Measurements from ENCODE around the gene TIGD3. TPM values are rescaled to one million over a fixed set of nuclear protein-coding genes. Genes with fewer than 3 reads are reported as not detected.

Gene TIGD3
- total RNA-seq, 2 donors from 2014 or later: 0.99 to 1.0 TPM

DNA sequence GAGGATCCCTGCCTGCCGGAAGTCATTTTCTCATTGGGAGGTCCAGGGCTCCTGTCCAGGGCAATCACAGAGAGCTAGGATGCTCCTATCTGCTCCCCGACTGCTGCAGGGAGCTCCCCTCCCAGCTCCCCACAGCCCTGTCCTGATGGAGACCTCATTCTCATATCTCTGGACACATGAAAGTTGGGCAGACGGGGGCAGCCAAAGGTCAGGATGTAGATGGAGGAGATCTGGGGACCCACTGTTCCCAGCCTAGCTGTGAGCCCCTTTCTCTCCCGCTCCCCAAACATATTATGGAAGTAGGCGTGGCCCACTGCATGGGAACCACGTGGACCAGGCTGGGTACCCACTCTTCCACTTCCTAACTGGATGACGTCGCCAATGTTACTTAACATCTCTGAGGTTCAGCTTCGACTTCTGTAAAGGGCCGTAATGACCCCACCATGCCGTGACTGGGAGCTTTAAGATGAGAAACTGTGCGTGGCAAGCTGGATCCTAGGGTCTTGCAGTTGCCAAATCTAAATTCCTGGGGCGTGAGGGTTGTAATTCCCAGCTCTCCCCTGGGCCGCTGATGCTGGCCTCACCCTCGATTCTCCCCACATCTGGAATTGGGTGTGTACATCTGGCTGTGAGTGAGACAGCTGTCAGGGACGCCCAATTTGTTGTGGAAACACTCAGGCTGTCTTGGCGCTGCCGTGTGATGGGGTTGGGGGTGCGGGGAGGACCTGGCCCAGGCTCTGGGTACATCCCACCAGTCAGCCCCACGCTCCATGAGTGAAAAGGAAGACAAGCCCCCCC lies 38.1 kb upstream of the TIGD3 start:
- H3K4me3 Mint-ChIP-seq: peak overlapping the region; percentile 72
- DNase-seq: peak; percentile 60
- peak overlapping the region; percentile 52 for H3K27ac Mint-ChIP-seq
- Histone ChIP-seq H3K4me1 (ENCODE audit: control insufficient read depth, insufficient read depth, low read length) (peaks cover 7% of the 10 kb centered on the region), H3K36me3 (ENCODE audit: control insufficient read depth, insufficient read depth, low read length) (no peaks in the 10 kb centered on the region), H3K9ac (ENCODE audit: extremely low read depth, low read length, poor library complexity, severe bottlenecking) (no peak overlapping the region), H3K27me3 (ENCODE audit: control insufficient read depth, insufficient read depth, low read length, poor library complexity, severe bottlenecking) (peaks cover 13% of the 10 kb centered on the region), H3K27ac (ENCODE audit: low read depth, low read length) (no peak overlapping the region), H3K4me3 (ENCODE audit: low read length) (peak overlapping the region; percentile 85), H3K9me3 (ENCODE audit: control insufficient read depth, low read length) (no peaks in the 10 kb centered on the region)
- TF ChIP-seq, protein P1, sequence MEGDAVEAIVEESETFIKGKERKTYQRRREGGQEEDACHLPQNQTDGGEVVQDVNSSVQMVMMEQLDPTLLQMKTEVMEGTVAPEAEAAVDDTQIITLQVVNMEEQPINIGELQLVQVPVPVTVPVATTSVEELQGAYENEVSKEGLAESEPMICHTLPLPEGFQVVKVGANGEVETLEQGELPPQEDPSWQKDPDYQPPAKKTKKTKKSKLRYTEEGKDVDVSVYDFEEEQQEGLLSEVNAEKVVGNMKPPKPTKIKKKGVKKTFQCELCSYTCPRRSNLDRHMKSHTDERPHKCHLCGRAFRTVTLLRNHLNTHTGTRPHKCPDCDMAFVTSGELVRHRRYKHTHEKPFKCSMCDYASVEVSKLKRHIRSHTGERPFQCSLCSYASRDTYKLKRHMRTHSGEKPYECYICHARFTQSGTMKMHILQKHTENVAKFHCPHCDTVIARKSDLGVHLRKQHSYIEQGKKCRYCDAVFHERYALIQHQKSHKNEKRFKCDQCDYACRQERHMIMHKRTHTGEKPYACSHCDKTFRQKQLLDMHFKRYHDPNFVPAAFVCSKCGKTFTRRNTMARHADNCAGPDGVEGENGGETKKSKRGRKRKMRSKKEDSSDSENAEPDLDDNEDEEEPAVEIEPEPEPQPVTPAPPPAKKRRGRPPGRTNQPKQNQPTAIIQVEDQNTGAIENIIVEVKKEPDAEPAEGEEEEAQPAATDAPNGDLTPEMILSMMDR (conservative IDR thresholded peaks at IDR 0.05): no peak
- peaks cover 16% of the 10 kb centered on the region for H3K4me1 Mint-ChIP-seq
- H3K36me3 Mint-ChIP-seq (ENCODE audit: low read depth): peaks cover 4% of the 10 kb centered on the region
- WGBS, 2 experiments (ENCODE audit: insufficient coverage in 1 of 2, insufficient read length in 1 of 2): 70 to 79% methylated on average over 18 to 20 of the region's 20 CpGs
- peaks cover 28% of the 10 kb centered on the region for H3K27me3 Mint-ChIP-seq (ENCODE audit: insufficient read depth)
- no peaks in the 10 kb centered on the region for H3K9me3 Mint-ChIP-seq

DNA sequence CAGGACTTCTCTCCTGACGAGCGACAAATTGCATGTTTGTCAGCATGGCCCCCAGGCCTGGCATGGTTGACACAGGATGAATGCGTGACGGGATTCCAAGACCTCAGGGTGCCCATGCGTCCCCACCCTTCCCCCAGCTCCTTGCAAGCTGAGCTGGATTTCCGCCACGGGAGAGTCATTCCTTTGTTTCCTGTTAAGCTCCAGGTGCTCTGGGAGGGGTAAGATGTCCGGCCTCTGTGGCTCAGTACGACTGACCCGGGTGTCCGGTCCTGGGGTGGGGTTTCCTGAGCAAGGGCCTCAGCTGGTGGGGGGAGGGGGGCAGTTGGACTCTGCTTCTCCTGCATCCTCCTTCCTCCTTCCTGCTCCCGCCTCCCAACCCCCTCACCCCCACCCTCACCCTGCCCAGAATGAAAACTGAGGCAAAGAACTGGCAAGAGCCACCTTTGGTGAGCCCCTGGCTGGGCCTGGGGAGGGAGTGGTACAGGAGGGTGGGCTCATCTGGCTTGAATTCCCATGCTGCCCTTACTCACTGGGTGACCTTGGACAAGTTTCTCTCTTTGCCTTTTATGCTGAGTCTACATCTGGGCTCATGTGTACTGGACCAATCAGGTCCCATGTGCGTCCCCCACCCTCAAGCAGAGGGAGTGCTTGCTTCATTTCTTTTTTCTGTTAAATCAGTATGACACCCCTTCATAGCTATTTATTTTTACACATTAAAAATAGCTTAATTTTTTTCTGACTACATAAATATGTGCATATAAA lies 37.3 kb upstream of the TIGD3 start:
- peaks cover 7% of the 10 kb centered on the region for H3K4me1 ChIP-seq (ENCODE audit: control insufficient read depth, insufficient read depth, low read length)
- Mint-ChIP-seq H3K4me3 (peak overlapping the region; percentile 72), H3K4me1 (peaks cover 16% of the 10 kb centered on the region), H3K27ac (peak overlapping the region; percentile 52), H3K36me3 (ENCODE audit: low read depth) (peaks cover 12% of the 10 kb centered on the region), H3K9me3 (no peaks in the 10 kb centered on the region), H3K27me3 (ENCODE audit: insufficient read depth) (peaks cover 22% of the 10 kb centered on the region)
- H3K27me3 ChIP-seq (ENCODE audit: control insufficient read depth, insufficient read depth, low read length, poor library complexity, severe bottlenecking): peaks cover 13% of the 10 kb centered on the region
- peaks cover 4% of the 10 kb centered on the region for H3K36me3 ChIP-seq (ENCODE audit: control insufficient read depth, insufficient read depth, low read length)
- TF ChIP-seq, protein P1 (conservative IDR thresholded peaks at IDR 0.05): no peak
- no peak overlapping the region for H3K27ac ChIP-seq (ENCODE audit: low read depth, low read length)
- DNase-seq: peak; percentile 79
- WGBS, 2 experiments (ENCODE audit: insufficient coverage in 1 of 2, insufficient read length in 1 of 2): 41 to 49% methylated on average over 3 to 12 of the region's 13 CpGs
- H3K9ac ChIP-seq (ENCODE audit: extremely low read depth, low read length, poor library complexity, severe bottlenecking): no peak overlapping the region
- no peaks in the 10 kb centered on the region for H3K9me3 ChIP-seq (ENCODE audit: control insufficient read depth, low read length)
- H3K4me3 ChIP-seq (ENCODE audit: low read length): peak overlapping the region; percentile 40

DNA sequence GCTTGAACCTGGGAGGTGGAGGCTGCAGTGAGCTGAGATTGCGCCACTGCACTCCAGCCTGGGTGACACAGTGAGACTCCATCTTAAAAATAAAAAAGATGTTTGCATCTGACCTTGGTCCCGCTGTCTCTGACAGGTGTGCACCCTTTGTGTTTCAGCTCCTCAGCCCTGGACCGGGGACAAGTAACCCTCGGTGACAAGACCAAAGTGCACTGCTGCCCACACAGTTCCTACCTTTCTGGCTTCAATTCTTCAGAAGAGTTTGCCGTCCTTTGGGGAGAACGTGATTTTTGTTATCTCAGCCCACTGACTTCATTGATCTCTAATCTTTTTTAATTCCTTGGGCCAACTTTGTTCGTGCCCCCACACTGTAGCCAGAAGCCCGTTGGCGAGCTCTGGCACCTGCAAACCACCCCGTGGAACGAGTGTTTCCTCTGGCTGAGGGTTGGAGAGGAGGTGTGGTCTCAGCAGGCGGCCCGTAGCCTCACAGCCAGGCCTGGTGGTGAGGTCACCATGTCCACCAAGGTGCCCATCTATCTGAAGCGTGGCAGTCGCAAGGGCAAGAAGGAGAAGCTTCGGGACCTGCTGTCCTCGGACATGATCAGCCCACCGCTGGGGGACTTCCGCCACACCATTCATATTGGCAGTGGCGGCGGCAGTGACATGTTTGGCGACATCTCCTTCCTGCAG lies 34.0 kb upstream of the TIGD3 start:
- TF ChIP-seq, protein P1 (conservative IDR thresholded peaks at IDR 0.05): no peak
- Histone ChIP-seq H3K4me3 (ENCODE audit: low read length) (no peak overlapping the region), H3K9ac (ENCODE audit: extremely low read depth, low read length, poor library complexity, severe bottlenecking) (no peak overlapping the region), H3K27me3 (ENCODE audit: control insufficient read depth, insufficient read depth, low read length, poor library complexity, severe bottlenecking) (no peaks in the 10 kb centered on the region), H3K36me3 (ENCODE audit: control insufficient read depth, insufficient read depth, low read length) (peaks cover 8% of the 10 kb centered on the region), H3K4me1 (ENCODE audit: control insufficient read depth, insufficient read depth, low read length) (peaks cover 7% of the 10 kb centered on the region), H3K27ac (ENCODE audit: low read depth, low read length) (no peak overlapping the region), H3K9me3 (ENCODE audit: control insufficient read depth, low read length) (no peaks in the 10 kb centered on the region)
- H3K9me3 Mint-ChIP-seq: no peaks in the 10 kb centered on the region
- DNase-seq: no peak
- no peak overlapping the region for H3K4me3 Mint-ChIP-seq
- no peak overlapping the region for H3K27ac Mint-ChIP-seq
- H3K27me3 Mint-ChIP-seq (ENCODE audit: insufficient read depth): no peaks in the 10 kb centered on the region
- peaks cover 14% of the 10 kb centered on the region for H3K4me1 Mint-ChIP-seq
- H3K36me3 Mint-ChIP-seq (ENCODE audit: low read depth): peaks cover 17% of the 10 kb centered on the region
- WGBS, 2 experiments (ENCODE audit: insufficient coverage in 1 of 2, insufficient read length in 1 of 2): 93% methylated on average over 16 to 22 of the region's 22 CpGs

Data from endodermal cell (in vitro differentiated cells).